HCT116 (cell line): ENCODE results near the gene KIAA0319L. TPM values are rescaled to one million over a fixed set of nuclear protein-coding genes. Genes with fewer than 3 reads are reported as not detected.

Experiments
- ATAC-seq: fragments of 200-7000 bp; cut with Tn5 transposase; 2 replicates; pipeline ENCODE4 v1.9.1; 2020; ENCODE audit warnings: mild to moderate bottlenecking, moderate library complexity
- BruUV-seq: library from RNA; stranded (reverse); fragments of 400-500 nt; replicated peaks from 2 replicates; lab custom pipeline; 2021; lab: Mats Ljungman, UMichigan
- CTCF ChIA-PET: fragments of 300-600 bp; sonication (Branson Sonifier 250); formaldehyde crosslinking; loops from one replicate; lab custom pipeline; 2021; ENCODE audit warnings: antibody characterized with exemption; lab: Charles Lee
- POLR2A ChIA-PET: fragments of 300-600, 350-600 bp; sonication (Branson Sonifier 250); formaldehyde crosslinking; loops from one replicate; lab custom pipeline; 2021; ENCODE audit warnings: antibody characterized with exemption; lab: Charles Lee
- RAD21 ChIA-PET, 2 experiments: fragments of 300-600 bp; sonication (Branson Sonifier 250); formaldehyde crosslinking; loops; one replicate each; lab custom pipeline; 2023; ENCODE audit warnings: low total read pairs in 2 of 2; ENCODE audit not compliant: uncharacterized antibody in 2 of 2, unreplicated experiment in 2 of 2, low non-redundant PET in 1 of 2; lab: Charles Lee
- DNase-seq: peaks from one replicate; pipeline ENCODE4 v3.0.0-alpha.2; 2010; ENCODE audit warnings: low read depth, low spot score
- H2AFZ ChIP-seq: fragments of 200-600 bp; shearing (Covaris generic), sonication (generic); 2 replicates; pipeline ENCODE4 v1.6.1; 2017; ENCODE audit warnings: low read depth, mixed run types, mixed read lengths, antibody characterized with exemption, low read length; ENCODE audit not compliant: poor library complexity, severe bottlenecking
- H3K27ac ChIP-seq: 2 replicates; pipeline ENCODE4 v1.5.1; 2012; ENCODE audit warnings: low read depth, low read length
- H3K27me3 ChIP-seq: fragments of 200-600 bp; sonication (generic); 2 replicates; pipeline ENCODE4 v1.6.1; 2016; ENCODE audit warnings: mixed run types, low read length, mixed read lengths; ENCODE audit not compliant: insufficient read depth
- H3K36me3 ChIP-seq, 2 experiments: fragments of 200-500 bp in 1 of 2; fragments of 200-600 bp in 1 of 2; sonication (Bioruptor generic) in 1 of 2; sonication (generic) in 1 of 2; 2 replicates each; pipeline versions ENCODE4 v1.5.1 to v1.6.1; 2014 to 2016; ENCODE audit warnings: low read length in 2 of 2, inconsistent platforms in 1 of 2, mixed read lengths in 1 of 2, mixed run types in 1 of 2; ENCODE audit not compliant: insufficient read depth in 2 of 2, control insufficient read depth in 1 of 2
- H3K4me1 ChIP-seq, 2 experiments: fragments of 200-600 bp in 1 of 2; sonication (generic) in 1 of 2; 2 replicates each; pipeline versions ENCODE4 v1.5.1 to v1.6.1; 2012 to 2017; ENCODE audit warnings: low read length in 2 of 2, inconsistent platforms in 1 of 2, mild to moderate bottlenecking in 1 of 2, mixed read lengths in 1 of 2, mixed run types in 1 of 2, moderate library complexity in 1 of 2; ENCODE audit not compliant: insufficient read depth in 2 of 2, control insufficient read depth in 1 of 2
- H3K4me2 ChIP-seq: fragments of 200-600 bp; sonication (generic); 2 replicates; pipeline ENCODE4 v1.6.1; 2017; ENCODE audit warnings: mixed run types, low read length, mixed read lengths
- H3K4me3 ChIP-seq, 2 experiments: fragments of 200-600 bp in 1 of 2; sonication (generic) in 1 of 2; replicated peaks in 1 of 2; 2 replicates each; pipeline ENCODE4 v1.5.1; 2011 to 2016; ENCODE audit warnings: low read length in 2 of 2, control low read depth in 1 of 2, low read depth in 1 of 2, mild to moderate bottlenecking in 1 of 2, mixed read lengths in 1 of 2, mixed run types in 1 of 2
- H3K79me2 ChIP-seq: fragments of 200-600 bp; sonication (generic); 2 replicates; pipeline ENCODE4 v1.6.1; 2017; ENCODE audit warnings: mild to moderate bottlenecking, mixed run types, low read length, moderate library complexity, mixed read lengths; ENCODE audit not compliant: insufficient read depth
- H3K9ac ChIP-seq: fragments of 200-600 bp; sonication (generic); 2 replicates; pipeline ENCODE4 v1.6.1; 2016; ENCODE audit warnings: low read length, mixed read lengths
- H3K9me2 ChIP-seq: fragments of 200-600 bp; sonication (generic), shearing (Covaris generic); 2 replicates; pipeline ENCODE4 v1.6.1; 2017; ENCODE audit warnings: mixed run types, mild to moderate bottlenecking, moderate library complexity; ENCODE audit not compliant: insufficient read depth
- H3K9me3 ChIP-seq, 2 experiments: fragments of 200-500 bp in 1 of 2; fragments of 200-600 bp in 1 of 2; sonication (Bioruptor generic) in 1 of 2; sonication (generic) in 1 of 2; 2 replicates each; pipeline ENCODE4 v1.6.1; 2014 to 2017; ENCODE audit warnings: low read length in 2 of 2, mixed read lengths in 2 of 2, inconsistent platforms in 1 of 2, low read depth in 1 of 2, mild to moderate bottlenecking in 1 of 2, mixed run types in 1 of 2, moderate library complexity in 1 of 2; ENCODE audit not compliant: control insufficient read depth in 1 of 2, insufficient read depth in 1 of 2
- H4K20me1 ChIP-seq: fragments of 200-600 bp; sonication (generic), shearing (Covaris generic); 2 replicates; pipeline ENCODE4 v1.6.1; 2017; ENCODE audit warnings: mixed run types, mild to moderate bottlenecking, moderate library complexity; ENCODE audit not compliant: insufficient read depth
- CBX3 ChIP-seq: IDR thresholded peaks from 2 replicates; pipeline ENCODE4 v1.6.1; 2012; ENCODE audit warnings: low read depth
- ELF1 ChIP-seq: IDR thresholded peaks from 2 replicates; pipeline ENCODE4 v1.6.1; 2012; ENCODE audit warnings: low read depth, borderline replicate concordance
- EZH2 ChIP-seq: fragments of 200-600 bp; sonication (generic); IDR thresholded peaks from 2 replicates; pipeline ENCODE4 v1.6.1; 2017; ENCODE audit warnings: antibody characterized with exemption, mixed run types
- EZH2phosphoT487 ChIP-seq: fragments of 200-600 bp; IDR thresholded peaks from 2 replicates; pipeline ENCODE4 v1.6.1; 2018; ENCODE audit warnings: antibody characterized with exemption, borderline replicate concordance
- FOSL1 ChIP-seq: IDR thresholded peaks from 2 replicates; pipeline ENCODE4 v1.6.1; 2012; ENCODE audit warnings: low read depth
- JUND ChIP-seq: IDR thresholded peaks from 2 replicates; pipeline ENCODE4 v1.6.1; 2012
- POLR2A ChIP-seq: IDR thresholded peaks from 2 replicates; pipeline ENCODE4 v1.7.0; 2011; ENCODE audit warnings: borderline replicate concordance; ENCODE audit not compliant: insufficient read depth, insufficient read length; ENCODE audit errors: extremely low read depth
- POLR2AphosphoS5 ChIP-seq: IDR thresholded peaks from 2 replicates; pipeline ENCODE4 v1.6.1; 2011; ENCODE audit warnings: mild to moderate bottlenecking, low read depth, low read length, moderate library complexity
- RAD21 ChIP-seq: IDR thresholded peaks from 2 replicates; pipeline ENCODE4 v1.6.1; 2012; ENCODE audit warnings: low read depth, mild to moderate bottlenecking
- SIN3A ChIP-seq: IDR thresholded peaks from 2 replicates; pipeline ENCODE4 v1.6.1; 2012; ENCODE audit warnings: low read depth
- SP1 ChIP-seq: IDR thresholded peaks from 2 replicates; pipeline ENCODE4 v1.6.1; 2012; ENCODE audit warnings: low read depth
- SRF ChIP-seq: IDR thresholded peaks from 2 replicates; pipeline ENCODE4 v1.6.1; 2012; ENCODE audit warnings: low read depth
- TCF7L2 ChIP-seq: IDR thresholded peaks from 2 replicates; pipeline ENCODE4 v1.7.0; 2011; ENCODE audit warnings: borderline replicate concordance, inconsistent platforms; ENCODE audit not compliant: insufficient read depth, insufficient read length; ENCODE audit errors: extremely low read depth
- YY1 ChIP-seq: IDR thresholded peaks from 2 replicates; pipeline ENCODE4 v1.6.1; 2011; ENCODE audit warnings: low read length, low read depth, moderate library complexity, mild to moderate bottlenecking; ENCODE audit not compliant: insufficient replicate concordance; ENCODE audit errors: extremely low read depth
- ZFX ChIP-seq: fragments of 450-650 bp; IDR thresholded peaks from 2 replicates; pipeline ENCODE4 v1.6.1; 2017
- ZNF274 ChIP-seq: fragments of 200-500 bp; sonication (Bioruptor generic); IDR thresholded peaks from 2 replicates; pipeline ENCODE4 v1.6.1; 2014; ENCODE audit warnings: mild to moderate bottlenecking, low read depth, low read length, inconsistent platforms
- intact Hi-C: fragments of 100-400 bp; cut with micrococcal nuclease; formaldehyde crosslinking; loops from 2 replicates; pipeline ENCODE4 v1.10.0; 2022
- total RNA-seq: library from RNA; stranded (reverse); gene quantifications from one replicate; pipeline ENCODE4 v1.2.1, GENCODE V29; 2021; ENCODE audit not compliant: unreplicated experiment
- TF ChIP-seq, protein P1 (sequence below): IDR thresholded peaks from 2 replicates; pipeline ENCODE4 v1.6.1; 2012
- TF ChIP-seq, protein P2 (sequence below): IDR thresholded peaks from 2 replicates; pipeline ENCODE4 v1.6.1; 2011; ENCODE audit warnings: mild to moderate bottlenecking, low read length, moderate library complexity; ENCODE audit not compliant: insufficient replicate concordance; ENCODE audit errors: extremely low read depth
- TF ChIP-seq, protein P3 (sequence below): IDR thresholded peaks from 2 replicates; pipeline ENCODE4 v1.6.1; 2012
- TF ChIP-seq, protein P4 (sequence below): IDR thresholded peaks from 2 replicates; pipeline ENCODE4 v1.6.1; 2012; ENCODE audit warnings: low read depth

The KIAA0319L gene
- total RNA-seq, 1 experiment from 2014 or later: 35.6 TPM

DNA sequence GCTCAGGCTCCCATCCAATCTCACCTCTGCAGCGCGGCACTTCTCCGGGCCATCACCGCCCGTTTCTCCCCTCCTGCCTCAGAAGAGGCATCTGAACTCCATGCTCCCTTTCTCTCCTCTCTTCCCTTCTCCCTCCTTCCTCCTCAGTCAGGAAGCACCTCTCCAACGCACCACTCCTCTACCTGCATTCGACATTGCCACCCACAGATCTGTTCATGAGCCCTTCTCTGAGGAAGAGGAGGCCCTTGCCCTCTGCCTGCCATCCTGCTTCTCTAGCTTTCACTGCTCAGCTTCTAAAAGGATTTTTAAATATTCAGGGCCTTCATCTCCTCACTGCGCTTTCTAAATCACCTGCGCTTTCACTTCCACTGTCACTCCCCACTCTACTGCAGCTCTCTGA, 120.0 kb downstream of the KIAA0319L start:
- Histone ChIP-seq H4K20me1 (no peaks in the 10 kb centered on the region), H3K79me2 (no peaks in the 10 kb centered on the region), H2AFZ (no peak overlapping the region), H3K9me2 (no peaks in the 10 kb centered on the region), H3K9ac (no peak overlapping the region), H3K27me3 (no peaks in the 10 kb centered on the region), H3K9me3 (no peaks in the 10 kb centered on the region), H3K4me3 (no peak overlapping the region), H3K4me1 (no peaks in the 10 kb centered on the region), H3K36me3 (peaks cover 0 to 4% of the 10 kb centered on the region in 2 experiments; a peak in 1 of 4 replicates), H3K4me2 (no peak overlapping the region), H3K27ac (no peak overlapping the region)
- intact Hi-C loops: no loop called here
- no peak for TF ChIP-seq FOSL1
- no peak for TF ChIP-seq EZH2
- TF ChIP-seq RAD21: no peak
- no peak for TF ChIP-seq ZNF274
- no peak for TF ChIP-seq SIN3A
- no peak for TF ChIP-seq TCF7L2
- TF ChIP-seq CBX3: no peak
- TF ChIP-seq, protein P1, sequence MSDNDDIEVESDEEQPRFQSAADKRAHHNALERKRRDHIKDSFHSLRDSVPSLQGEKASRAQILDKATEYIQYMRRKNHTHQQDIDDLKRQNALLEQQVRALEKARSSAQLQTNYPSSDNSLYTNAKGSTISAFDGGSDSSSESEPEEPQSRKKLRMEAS: no peak
- no peak for TF ChIP-seq ELF1
- TF ChIP-seq YY1: no peak
- TF ChIP-seq, protein P2, sequence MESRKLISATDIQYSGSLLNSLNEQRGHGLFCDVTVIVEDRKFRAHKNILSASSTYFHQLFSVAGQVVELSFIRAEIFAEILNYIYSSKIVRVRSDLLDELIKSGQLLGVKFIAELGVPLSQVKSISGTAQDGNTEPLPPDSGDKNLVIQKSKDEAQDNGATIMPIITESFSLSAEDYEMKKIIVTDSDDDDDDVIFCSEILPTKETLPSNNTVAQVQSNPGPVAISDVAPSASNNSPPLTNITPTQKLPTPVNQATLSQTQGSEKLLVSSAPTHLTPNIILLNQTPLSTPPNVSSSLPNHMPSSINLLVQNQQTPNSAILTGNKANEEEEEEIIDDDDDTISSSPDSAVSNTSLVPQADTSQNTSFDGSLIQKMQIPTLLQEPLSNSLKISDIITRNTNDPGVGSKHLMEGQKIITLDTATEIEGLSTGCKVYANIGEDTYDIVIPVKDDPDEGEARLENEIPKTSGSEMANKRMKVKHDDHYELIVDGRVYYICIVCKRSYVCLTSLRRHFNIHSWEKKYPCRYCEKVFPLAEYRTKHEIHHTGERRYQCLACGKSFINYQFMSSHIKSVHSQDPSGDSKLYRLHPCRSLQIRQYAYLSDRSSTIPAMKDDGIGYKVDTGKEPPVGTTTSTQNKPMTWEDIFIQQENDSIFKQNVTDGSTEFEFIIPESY: no peak
- no peak for TF ChIP-seq ZFX
- TF ChIP-seq, protein P3, sequence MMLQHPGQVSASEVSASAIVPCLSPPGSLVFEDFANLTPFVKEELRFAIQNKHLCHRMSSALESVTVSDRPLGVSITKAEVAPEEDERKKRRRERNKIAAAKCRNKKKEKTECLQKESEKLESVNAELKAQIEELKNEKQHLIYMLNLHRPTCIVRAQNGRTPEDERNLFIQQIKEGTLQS: no peak
- no peak for TF ChIP-seq SRF
- TF ChIP-seq, protein P4, sequence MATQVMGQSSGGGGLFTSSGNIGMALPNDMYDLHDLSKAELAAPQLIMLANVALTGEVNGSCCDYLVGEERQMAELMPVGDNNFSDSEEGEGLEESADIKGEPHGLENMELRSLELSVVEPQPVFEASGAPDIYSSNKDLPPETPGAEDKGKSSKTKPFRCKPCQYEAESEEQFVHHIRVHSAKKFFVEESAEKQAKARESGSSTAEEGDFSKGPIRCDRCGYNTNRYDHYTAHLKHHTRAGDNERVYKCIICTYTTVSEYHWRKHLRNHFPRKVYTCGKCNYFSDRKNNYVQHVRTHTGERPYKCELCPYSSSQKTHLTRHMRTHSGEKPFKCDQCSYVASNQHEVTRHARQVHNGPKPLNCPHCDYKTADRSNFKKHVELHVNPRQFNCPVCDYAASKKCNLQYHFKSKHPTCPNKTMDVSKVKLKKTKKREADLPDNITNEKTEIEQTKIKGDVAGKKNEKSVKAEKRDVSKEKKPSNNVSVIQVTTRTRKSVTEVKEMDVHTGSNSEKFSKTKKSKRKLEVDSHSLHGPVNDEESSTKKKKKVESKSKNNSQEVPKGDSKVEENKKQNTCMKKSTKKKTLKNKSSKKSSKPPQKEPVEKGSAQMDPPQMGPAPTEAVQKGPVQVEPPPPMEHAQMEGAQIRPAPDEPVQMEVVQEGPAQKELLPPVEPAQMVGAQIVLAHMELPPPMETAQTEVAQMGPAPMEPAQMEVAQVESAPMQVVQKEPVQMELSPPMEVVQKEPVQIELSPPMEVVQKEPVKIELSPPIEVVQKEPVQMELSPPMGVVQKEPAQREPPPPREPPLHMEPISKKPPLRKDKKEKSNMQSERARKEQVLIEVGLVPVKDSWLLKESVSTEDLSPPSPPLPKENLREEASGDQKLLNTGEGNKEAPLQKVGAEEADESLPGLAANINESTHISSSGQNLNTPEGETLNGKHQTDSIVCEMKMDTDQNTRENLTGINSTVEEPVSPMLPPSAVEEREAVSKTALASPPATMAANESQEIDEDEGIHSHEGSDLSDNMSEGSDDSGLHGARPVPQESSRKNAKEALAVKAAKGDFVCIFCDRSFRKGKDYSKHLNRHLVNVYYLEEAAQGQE: no peak
- TF ChIP-seq SP1: no peak
- no peak for TF ChIP-seq POLR2A
- TF ChIP-seq JUND: no peak
- no peak for TF ChIP-seq POLR2AphosphoS5
- no peak for TF ChIP-seq EZH2phosphoT487
- no peak for ATAC-seq
- ChIA-PET RAD21 (no interaction called here), CTCF (interaction anchor here (1.0 kb wide), 1 partner anchor 13 kb away, joined by 5 read pairs; no protein-coding TSS in a partner anchor), POLR2A (no interaction called here)
- no peak for DNase-seq
- no TSS peak for BruUV-seq
